ENCODE results near the gene SRSF4.

GRCh38 chr1:29119121-29119929 lies 62.4 kb downstream of the SRSF4 start:
- TF ChIP-seq CTCF (IDR thresholded peaks at IDR 0.05; ENCODE audit: insufficient read depth, low read depth, low read length) (no peak), EZH2 (IDR thresholded peaks at IDR 0.05; ENCODE audit: insufficient read depth, low read length) (no peak)
